Measurements from ENCODE around the gene BPIFB3. TPM values are rescaled to one million over a fixed set of nuclear protein-coding genes. Genes with fewer than 3 reads are reported as not detected.

BPIFB3 gene
- total RNA-seq, 3 donors from 2014 or later: not detected

DNA sequence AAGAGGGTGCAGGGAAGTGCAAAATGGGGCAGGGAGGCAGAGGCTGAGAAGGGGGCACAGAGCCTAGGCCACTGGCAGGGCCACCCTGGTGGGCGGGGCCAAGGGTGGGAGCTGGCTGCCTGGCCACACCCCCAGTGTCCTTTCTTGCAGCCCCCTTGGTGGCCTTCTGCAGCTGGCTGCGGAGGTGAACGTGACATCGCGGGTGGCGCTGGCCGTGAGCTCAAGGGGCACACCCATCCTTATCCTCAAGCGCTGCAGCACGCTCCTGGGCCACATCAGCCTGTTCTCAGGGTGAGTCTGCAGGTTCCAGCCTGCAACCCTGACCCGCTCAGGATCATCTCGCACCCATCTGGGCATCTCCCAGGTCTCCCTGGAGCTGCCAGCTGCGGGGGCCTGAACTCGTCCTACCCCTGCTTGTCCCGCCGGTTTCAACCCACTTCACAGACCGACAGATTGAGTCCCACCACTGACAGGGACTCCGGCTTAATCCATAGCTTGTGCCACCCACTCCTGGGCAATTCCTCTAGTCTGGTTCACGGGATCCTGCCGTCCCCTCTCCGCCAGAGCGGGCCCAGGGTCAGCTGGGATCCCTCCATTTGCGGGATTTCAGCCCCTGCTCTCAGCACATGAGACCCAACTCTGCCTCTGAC, 6.2 kb downstream of the BPIFB3 start:
- Mint-ChIP-seq H3K9me3 (no peaks in the 10 kb centered on the region), H3K36me3 (ENCODE audit: insufficient read depth) (no peaks in the 10 kb centered on the region), H3K4me3 (no peak overlapping the region), H3K4me1 (ENCODE audit: low read depth) (no peaks in the 10 kb centered on the region), H3K27me3 (ENCODE audit: low read depth) (no peaks in the 10 kb centered on the region)
- ATAC-seq (no peak), DNase-seq (no peak)

DNA sequence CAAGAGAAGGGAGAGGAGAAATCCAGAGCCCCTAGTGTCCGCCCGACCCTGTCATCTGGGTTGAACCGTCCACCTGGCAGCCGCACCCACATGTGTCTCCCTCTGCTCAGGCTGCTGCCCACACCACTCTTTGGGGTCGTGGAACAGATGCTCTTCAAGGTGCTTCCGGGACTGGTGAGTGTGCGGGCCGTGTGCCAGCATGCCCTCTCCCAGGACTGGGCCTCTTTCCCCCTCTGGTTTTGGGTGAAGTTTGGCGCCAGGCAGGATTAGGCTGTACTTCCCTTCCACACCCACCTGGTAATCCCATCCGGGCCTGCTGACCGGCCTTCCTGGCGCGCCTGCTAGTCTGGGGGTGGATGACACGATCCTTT, 7.9 kb downstream of the BPIFB3 start:
- no peak for DNase-seq
- ATAC-seq: no peak
- Mint-ChIP-seq H3K36me3 (ENCODE audit: insufficient read depth) (no peaks in the 10 kb centered on the region), H3K9me3 (no peaks in the 10 kb centered on the region), H3K4me1 (ENCODE audit: low read depth) (no peaks in the 10 kb centered on the region), H3K27me3 (ENCODE audit: low read depth) (no peaks in the 10 kb centered on the region), H3K4me3 (no peak overlapping the region)

GRCh38 chr20:33062105-33062824, 8.6 kb downstream of the BPIFB3 start:
- Mint-ChIP-seq H3K36me3 (ENCODE audit: insufficient read depth) (no peaks in the 10 kb centered on the region), H3K4me1 (ENCODE audit: low read depth) (no peaks in the 10 kb centered on the region), H3K4me3 (no peak overlapping the region), H3K27me3 (ENCODE audit: low read depth) (no peaks in the 10 kb centered on the region), H3K9me3 (no peaks in the 10 kb centered on the region)
- ATAC-seq (no peak), DNase-seq (no peak)

- no peaks in the 10 kb centered on the region for H3K36me3 Mint-ChIP-seq (ENCODE audit: insufficient read depth)
- no peaks in the 10 kb centered on the region for H3K9me3 Mint-ChIP-seq
- ATAC-seq (no peak), DNase-seq (no peak)
- no peaks in the 10 kb centered on the region for H3K27me3 Mint-ChIP-seq (ENCODE audit: low read depth)
- no peak overlapping the region for H3K4me3 Mint-ChIP-seq
- H3K4me1 Mint-ChIP-seq (ENCODE audit: low read depth): peaks cover 1% of the 10 kb centered on the region
Measured at GRCh38 chr20:33062825-33063149, 9.1 kb downstream of the BPIFB3 start.

DNA sequence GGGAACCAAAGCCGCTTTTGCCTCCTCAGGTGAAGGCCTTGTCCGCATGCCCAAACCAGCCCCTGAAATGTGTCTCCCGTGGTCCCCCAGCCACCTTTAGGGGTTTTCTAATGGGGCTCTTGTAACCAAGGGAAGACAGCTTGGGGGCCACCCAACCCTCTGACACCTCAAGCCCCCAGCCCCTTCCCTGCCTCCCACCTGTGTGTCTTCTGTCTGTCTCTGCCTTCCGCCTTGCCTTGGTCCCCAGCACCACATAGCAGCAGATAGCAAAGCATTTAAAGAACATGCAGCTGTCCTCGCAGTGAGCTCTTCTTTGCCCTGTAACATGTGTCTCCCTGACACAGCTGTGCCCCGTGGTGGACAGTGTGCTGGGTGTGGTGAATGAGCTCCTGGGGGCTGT, 9.6 kb downstream of the BPIFB3 start:
- DNase-seq: no peak
- H3K9me3 Mint-ChIP-seq: no peaks in the 10 kb centered on the region
- ATAC-seq: no peak
- no peaks in the 10 kb centered on the region for H3K27me3 Mint-ChIP-seq (ENCODE audit: low read depth)
- no peaks in the 10 kb centered on the region for H3K36me3 Mint-ChIP-seq (ENCODE audit: insufficient read depth)
- no peak overlapping the region for H3K4me3 Mint-ChIP-seq
- peaks cover 6% of the 10 kb centered on the region for H3K4me1 Mint-ChIP-seq (ENCODE audit: low read depth)

- DNase-seq: no peak
- no peaks in the 10 kb centered on the region for H3K27me3 Mint-ChIP-seq (ENCODE audit: low read depth)
- no peaks in the 10 kb centered on the region for H3K9me3 Mint-ChIP-seq
- H3K36me3 Mint-ChIP-seq (ENCODE audit: insufficient read depth): no peaks in the 10 kb centered on the region
- H3K4me1 Mint-ChIP-seq (ENCODE audit: low read depth): peaks cover 10% of the 10 kb centered on the region
- no peak for ATAC-seq
- H3K4me3 Mint-ChIP-seq: no peak overlapping the region
Measured at GRCh38 chr20:33064572-33065287, 11.0 kb downstream of the BPIFB3 start.

DNA sequence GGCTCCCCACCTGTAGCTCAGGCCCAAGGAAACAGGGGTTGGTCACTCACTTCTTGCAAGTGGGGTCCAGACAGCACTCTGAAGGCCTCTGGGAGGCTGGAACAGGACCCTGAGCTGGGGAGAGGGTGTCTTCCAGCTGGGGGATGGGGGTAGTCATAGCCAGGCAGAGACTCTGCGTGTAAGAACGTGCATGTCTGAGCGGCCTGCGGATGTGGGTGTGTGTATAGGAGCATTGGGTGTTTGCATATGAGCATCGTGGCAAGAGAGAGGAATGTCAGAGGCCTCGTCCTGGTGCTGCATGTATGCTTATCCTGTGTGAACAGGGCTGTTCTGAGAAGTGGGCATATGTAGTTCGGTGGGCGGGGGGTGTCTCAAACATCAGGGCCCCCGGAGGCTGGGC, 12.1 kb downstream of the BPIFB3 start:
- Mint-ChIP-seq H3K9me3 (no peaks in the 10 kb centered on the region), H3K4me3 (no peak overlapping the region), H3K27me3 (ENCODE audit: low read depth) (no peaks in the 10 kb centered on the region), H3K4me1 (ENCODE audit: low read depth) (peaks cover 10% of the 10 kb centered on the region), H3K36me3 (ENCODE audit: insufficient read depth) (no peaks in the 10 kb centered on the region)
- no peak for DNase-seq
- no peak for ATAC-seq

- Mint-ChIP-seq H3K36me3 (ENCODE audit: insufficient read depth) (no peaks in the 10 kb centered on the region), H3K4me3 (no peak overlapping the region), H3K9me3 (no peaks in the 10 kb centered on the region), H3K4me1 (ENCODE audit: low read depth) (peaks cover 10% of the 10 kb centered on the region), H3K27me3 (ENCODE audit: low read depth) (no peaks in the 10 kb centered on the region)
- ATAC-seq (no peak), DNase-seq (no peak)
Measured at GRCh38 chr20:33067806-33068205, 14.1 kb downstream of the BPIFB3 start.

GRCh38 chr20:33068251-33068939, 14.7 kb downstream of the BPIFB3 start:
- no peak for ATAC-seq
- Mint-ChIP-seq H3K27me3 (ENCODE audit: low read depth) (no peaks in the 10 kb centered on the region), H3K36me3 (ENCODE audit: insufficient read depth) (no peaks in the 10 kb centered on the region), H3K9me3 (no peaks in the 10 kb centered on the region), H3K4me3 (no peak overlapping the region), H3K4me1 (ENCODE audit: low read depth) (peaks cover 10% of the 10 kb centered on the region)
- DNase-seq: no peak

- Mint-ChIP-seq H3K9me3 (no peaks in the 10 kb centered on the region), H3K4me1 (ENCODE audit: low read depth) (peaks cover 10% of the 10 kb centered on the region)
- no peak for DNase-seq
Measured at GRCh38 chr20:33069673-33070072, 16.0 kb downstream of the BPIFB3 start.

DNA sequence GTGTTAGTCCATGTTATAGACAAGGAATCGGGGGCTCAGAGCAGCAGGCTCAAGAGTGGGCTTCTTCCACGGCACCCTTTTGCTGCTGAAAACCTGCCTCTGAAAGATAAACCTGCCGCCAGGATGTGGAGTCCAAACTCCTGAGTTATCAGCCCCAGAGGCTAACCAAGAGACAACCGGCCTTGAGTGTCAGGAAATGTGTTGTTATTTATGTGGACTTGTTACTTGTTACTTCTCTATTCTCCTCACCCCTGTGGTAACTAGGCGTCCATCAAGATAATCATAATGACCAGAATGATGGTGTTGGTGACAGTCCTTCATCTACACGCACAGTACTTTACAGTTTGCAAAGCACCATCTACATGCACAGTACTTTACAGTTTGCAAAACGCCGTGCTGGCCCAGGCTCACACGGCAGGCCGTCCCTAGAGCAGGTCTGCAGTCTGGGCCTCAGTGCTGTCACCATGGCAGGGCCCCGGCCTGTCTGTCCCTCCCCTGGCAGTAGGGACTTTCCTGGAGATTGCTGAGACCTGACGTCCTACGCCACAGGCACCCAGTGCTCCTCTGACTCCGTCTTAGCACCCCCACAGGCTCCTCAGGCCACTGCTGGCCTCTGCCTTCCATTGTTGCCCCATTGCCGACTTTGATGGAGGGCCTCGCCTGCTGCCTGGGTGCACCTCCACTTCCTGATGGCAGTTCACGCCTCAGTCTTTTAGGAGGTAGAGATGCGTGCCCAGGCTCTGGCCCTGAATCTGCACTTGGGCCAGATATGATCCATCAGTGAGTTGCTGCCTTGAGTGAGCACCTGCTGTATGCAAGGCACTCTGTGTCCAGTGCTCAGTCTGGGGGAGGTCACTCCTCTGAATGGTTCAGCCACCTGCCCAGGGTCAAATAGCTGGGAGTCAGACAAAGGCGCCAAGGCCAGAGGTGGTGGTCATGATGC, 16.7 kb downstream of the BPIFB3 start:
- Mint-ChIP-seq H3K4me3 (no peak overlapping the region), H3K36me3 (ENCODE audit: insufficient read depth) (no peaks in the 10 kb centered on the region)
- no peak for ATAC-seq

More at GRCh38 chr20:33069673-33070072, 16.0 kb downstream of the BPIFB3 start:
- Mint-ChIP-seq H3K27me3 (ENCODE audit: low read depth) (no peaks in the 10 kb centered on the region), H3K4me3 (no peak overlapping the region), H3K36me3 (ENCODE audit: insufficient read depth) (no peaks in the 10 kb centered on the region)
- no peak for ATAC-seq

GRCh38 chr20:33071198-33071597, 17.5 kb downstream of the BPIFB3 start:
- Mint-ChIP-seq H3K9me3 (no peaks in the 10 kb centered on the region), H3K27me3 (ENCODE audit: low read depth) (no peaks in the 10 kb centered on the region), H3K4me1 (ENCODE audit: low read depth) (peaks cover 10% of the 10 kb centered on the region), H3K4me3 (no peak overlapping the region), H3K36me3 (ENCODE audit: insufficient read depth) (no peaks in the 10 kb centered on the region)
- no peak for ATAC-seq
- no peak for DNase-seq

More for the DNA sequence above, 16.7 kb downstream of the BPIFB3 start:
- Mint-ChIP-seq H3K27me3 (ENCODE audit: low read depth) (no peaks in the 10 kb centered on the region), H3K4me1 (ENCODE audit: low read depth) (peaks cover 10% of the 10 kb centered on the region), H3K9me3 (no peaks in the 10 kb centered on the region)
- no peak for DNase-seq

DNA sequence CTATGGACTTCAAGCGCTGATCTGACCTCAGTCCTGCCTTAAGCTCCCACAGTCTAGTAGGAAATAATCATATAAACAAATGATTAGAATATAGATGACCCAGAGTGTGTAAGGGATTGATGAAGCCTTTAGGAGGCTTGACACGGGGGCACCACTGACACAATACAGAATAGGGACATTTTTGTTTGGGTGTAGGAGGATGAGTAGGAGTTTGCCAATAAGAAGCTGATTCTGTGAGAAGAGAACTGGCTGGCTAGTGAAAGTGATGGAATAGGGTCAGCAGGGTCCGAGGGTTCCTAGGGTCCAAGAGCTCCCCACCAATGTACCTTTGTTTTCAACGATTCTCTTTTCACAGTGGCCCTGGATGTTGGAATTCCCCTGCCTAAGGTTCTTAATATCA, 18.7 kb downstream of the BPIFB3 start:
- H3K4me1 Mint-ChIP-seq (ENCODE audit: low read depth): peaks cover 13% of the 10 kb centered on the region
- ATAC-seq (no peak), DNase-seq (no peak)
- no peaks in the 10 kb centered on the region for H3K36me3 Mint-ChIP-seq (ENCODE audit: insufficient read depth)
- no peaks in the 10 kb centered on the region for H3K9me3 Mint-ChIP-seq
- H3K4me3 Mint-ChIP-seq: no peak overlapping the region
- H3K27me3 Mint-ChIP-seq (ENCODE audit: low read depth): no peaks in the 10 kb centered on the region

GRCh38 chr20:33072813-33073212, 19.1 kb downstream of the BPIFB3 start:
- H3K27me3 Mint-ChIP-seq (ENCODE audit: low read depth): no peaks in the 10 kb centered on the region
- ATAC-seq (no peak), DNase-seq (no peak)
- H3K4me3 Mint-ChIP-seq: no peak overlapping the region
- peaks cover 11% of the 10 kb centered on the region for H3K4me1 Mint-ChIP-seq (ENCODE audit: low read depth)
- no peaks in the 10 kb centered on the region for H3K9me3 Mint-ChIP-seq
- H3K36me3 Mint-ChIP-seq (ENCODE audit: insufficient read depth): no peaks in the 10 kb centered on the region

Data from activated T-cell treated with anti-CD3 and anti-CD28 coated beads, Interleukin-2, amount 50 U/mL, for 4 hours (primary cell).